Skeletal muscle satellite cell (primary cell): Measurements from ENCODE around the gene CCNT1.
A peak's percentile ranks its signal among the peaks of the same experiment; 100 is the strongest.
"Not testable (repeated sequence)": the region's sequence is repeated elsewhere in the genome, so short reads cannot be mapped to it uniquely, and the experiment has no call there.

Experiments
- H3K27me3 ChIP-seq: 2 replicates; pipeline ENCODE4 v1.7.0; 2013; ENCODE audit warnings: low read length; ENCODE audit not compliant: control insufficient read depth, insufficient read depth
- H3K36me3 ChIP-seq: 2 replicates; pipeline ENCODE4 v1.7.0; 2013; ENCODE audit warnings: mild to moderate bottlenecking, control low read depth, low read length; ENCODE audit not compliant: insufficient read depth
- H3K4me1 ChIP-seq: 2 replicates; pipeline ENCODE4 v1.7.0; 2013; ENCODE audit warnings: low read length; ENCODE audit not compliant: control insufficient read depth, insufficient read depth
- H3K4me2 ChIP-seq: 2 replicates; pipeline ENCODE4 v1.7.0; 2013; ENCODE audit warnings: mild to moderate bottlenecking, low read length
- H3K4me3 ChIP-seq: 2 replicates; pipeline ENCODE4 v1.7.0; 2013; ENCODE audit warnings: low read length
- H3K9ac ChIP-seq: 2 replicates; pipeline ENCODE4 v1.7.0; 2013; ENCODE audit warnings: mild to moderate bottlenecking, low read depth, low read length, moderate library complexity
- H3K9me3 ChIP-seq: replicated peaks from 2 replicates; pipeline ENCODE4 v1.7.0; 2013; ENCODE audit warnings: mild to moderate bottlenecking, control low read depth, low read length

Gene CCNT1

GRCh38 chr12:48680861-48681260, 35.6 kb downstream of the CCNT1 start:
- Histone ChIP-seq H3K4me1 (peaks cover 33% of the 10 kb centered on the region), H3K4me3 (peak overlapping the region; percentile 91), H3K36me3 (peaks cover 34% of the 10 kb centered on the region), H3K9ac (peak overlapping the region; percentile 91), H3K4me2 (peak overlapping the region; percentile 90), H3K9me3 (no peaks in the 10 kb centered on the region), H3K27me3 (no peaks in the 10 kb centered on the region)

- Histone ChIP-seq H3K4me1 (peaks cover 33% of the 10 kb centered on the region), H3K36me3 (peaks cover 42% of the 10 kb centered on the region), H3K4me3 (peak overlapping the region; percentile 39)
Observed at GRCh38 chr12:48678551-48679185, 37.8 kb downstream of the CCNT1 start.

GRCh38 chr12:48671231-48671856, 45.2 kb downstream of the CCNT1 start:
- Histone ChIP-seq H3K4me1 (peaks cover 13% of the 10 kb centered on the region), H3K9me3 (no peaks in the 10 kb centered on the region), H3K36me3 (peaks cover 75% of the 10 kb centered on the region), H3K9ac (no peak overlapping the region), H3K27me3 (no peaks in the 10 kb centered on the region), H3K4me3 (no peak overlapping the region), H3K4me2 (no peak overlapping the region)

More at GRCh38 chr12:48678551-48679185, 37.8 kb downstream of the CCNT1 start:
- H3K27me3 ChIP-seq = no peaks in the 10 kb centered on the region
- peak overlapping the region; percentile 90 for H3K4me2 ChIP-seq
- H3K9ac ChIP-seq = no peak overlapping the region
- H3K9me3 ChIP-seq = no peaks in the 10 kb centered on the region

GRCh38 chr12:48668996-48669395, 47.5 kb downstream of the CCNT1 start:
- Histone ChIP-seq H3K9ac (no peak overlapping the region), H3K4me1 (peaks cover 13% of the 10 kb centered on the region), H3K9me3 (no peaks in the 10 kb centered on the region), H3K27me3 (no peaks in the 10 kb centered on the region), H3K4me2 (no peak overlapping the region), H3K36me3 (peaks cover 72% of the 10 kb centered on the region), H3K4me3 (no peak overlapping the region)

GRCh38 chr12:48659863-48660262, 56.6 kb downstream of the CCNT1 start:
- Histone ChIP-seq H3K4me2 (no peak overlapping the region), H3K36me3 (peaks cover 67% of the 10 kb centered on the region), H3K4me3 (no peak overlapping the region), H3K9ac (no peak overlapping the region), H3K27me3 (no peaks in the 10 kb centered on the region), H3K9me3 (no peaks in the 10 kb centered on the region), H3K4me1 (no peaks in the 10 kb centered on the region)

GRCh38 chr12:48651681-48652080, 64.8 kb downstream of the CCNT1 start:
- no peak overlapping the region for H3K4me2 ChIP-seq

GRCh38 chr12:48645354-48645753, 71.2 kb downstream of the CCNT1 start:
- not testable (repeated sequence) for H3K27me3 ChIP-seq, H3K9me3 ChIP-seq, H3K4me1 ChIP-seq, H3K9ac ChIP-seq, H3K4me3 ChIP-seq, H3K4me2 ChIP-seq
- H3K36me3 ChIP-seq = peaks cover 22% of the 10 kb centered on the region

More at GRCh38 chr12:48651681-48652080, 64.8 kb downstream of the CCNT1 start:
- no peaks in the 10 kb centered on the region for H3K27me3 ChIP-seq
- no peak overlapping the region for H3K9ac ChIP-seq
- H3K9me3 ChIP-seq = no peaks in the 10 kb centered on the region
- peaks cover 58% of the 10 kb centered on the region for H3K36me3 ChIP-seq
- H3K4me1 ChIP-seq = no peaks in the 10 kb centered on the region
- H3K4me3 ChIP-seq = no peak overlapping the region

GRCh38 chr12:48643011-48643410, 73.5 kb downstream of the CCNT1 start:
- H3K9ac ChIP-seq = no peak overlapping the region
- no peak overlapping the region for H3K4me2 ChIP-seq
- peaks cover 17% of the 10 kb centered on the region for H3K36me3 ChIP-seq
- H3K4me3 ChIP-seq = no peak overlapping the region
- H3K27me3 ChIP-seq = no peaks in the 10 kb centered on the region
- H3K4me1 ChIP-seq = no peaks in the 10 kb centered on the region
- no peaks in the 10 kb centered on the region for H3K9me3 ChIP-seq

- H3K4me1 ChIP-seq, H3K9me3 ChIP-seq, H3K4me3 ChIP-seq, H3K4me2 ChIP-seq, H3K9ac ChIP-seq, H3K27me3 ChIP-seq: not testable (repeated sequence)
- H3K36me3 ChIP-seq = peaks cover 17% of the 10 kb centered on the region
Observed at GRCh38 chr12:48641752-48642555, 74.6 kb downstream of the CCNT1 start.

GRCh38 chr12:48640854-48641253, 75.7 kb downstream of the CCNT1 start:
- H3K4me1 ChIP-seq = no peaks in the 10 kb centered on the region
- H3K4me3 ChIP-seq = no peak overlapping the region
- H3K36me3 ChIP-seq = peaks cover 14% of the 10 kb centered on the region
- H3K9me3 ChIP-seq = no peaks in the 10 kb centered on the region
- H3K4me2 ChIP-seq = no peak overlapping the region
- H3K9ac ChIP-seq = no peak overlapping the region
- no peaks in the 10 kb centered on the region for H3K27me3 ChIP-seq

- no peak overlapping the region for H3K4me3 ChIP-seq
- H3K4me1 ChIP-seq = no peaks in the 10 kb centered on the region
- H3K9me3 ChIP-seq = no peaks in the 10 kb centered on the region
- H3K4me2 ChIP-seq = no peak overlapping the region
- H3K36me3 ChIP-seq = peaks cover 14% of the 10 kb centered on the region
- H3K9ac ChIP-seq = no peak overlapping the region
- H3K27me3 ChIP-seq = no peaks in the 10 kb centered on the region
Observed at GRCh38 chr12:48640428-48640827, 76.1 kb downstream of the CCNT1 start.
